ENCODE data around the gene PPM1B. TPM values are rescaled to one million over a fixed set of nuclear protein-coding genes. Genes with fewer than 3 reads are reported as not detected.
A peak's percentile ranks its signal among the peaks of the same experiment; 100 is the strongest.
"Not testable (repeated sequence)": the region's sequence is repeated elsewhere in the genome, so short reads cannot be mapped to it uniquely, and the experiment has no call there.

PPM1B gene
- total RNA-seq, 1 experiment from 2014 or later = 52.9 TPM

- Histone ChIP-seq H3K4me1 (no peaks in the 10 kb centered on the region), H3K9me3 (replicated peaks) (no peaks in the 10 kb centered on the region; the same call in 1 of the 2 replicates), H3K27ac (no peak overlapping the region), H3K27me3 (no peaks in the 10 kb centered on the region), H3K4me3 (no peak overlapping the region), H3K36me3 (peaks cover 11% of the 10 kb centered on the region; the same call in 1 of the 2 replicates)
- no peak for DNase-seq
Observed at GRCh38 chr2:44200011-44200410, 31.3 kb downstream of the PPM1B start.

GRCh38 chr2:44200759-44201158, 32.1 kb downstream of the PPM1B start:
- Histone ChIP-seq H3K4me1 (no peaks in the 10 kb centered on the region), H3K9me3 (replicated peaks) (no peaks in the 10 kb centered on the region; the same call in 1 of the 2 replicates), H3K27ac (no peak overlapping the region), H3K36me3 (peaks cover 11% of the 10 kb centered on the region; the same call in 1 of the 2 replicates), H3K27me3 (no peaks in the 10 kb centered on the region), H3K4me3 (no peak overlapping the region)
- DNase-seq = no peak

DNA sequence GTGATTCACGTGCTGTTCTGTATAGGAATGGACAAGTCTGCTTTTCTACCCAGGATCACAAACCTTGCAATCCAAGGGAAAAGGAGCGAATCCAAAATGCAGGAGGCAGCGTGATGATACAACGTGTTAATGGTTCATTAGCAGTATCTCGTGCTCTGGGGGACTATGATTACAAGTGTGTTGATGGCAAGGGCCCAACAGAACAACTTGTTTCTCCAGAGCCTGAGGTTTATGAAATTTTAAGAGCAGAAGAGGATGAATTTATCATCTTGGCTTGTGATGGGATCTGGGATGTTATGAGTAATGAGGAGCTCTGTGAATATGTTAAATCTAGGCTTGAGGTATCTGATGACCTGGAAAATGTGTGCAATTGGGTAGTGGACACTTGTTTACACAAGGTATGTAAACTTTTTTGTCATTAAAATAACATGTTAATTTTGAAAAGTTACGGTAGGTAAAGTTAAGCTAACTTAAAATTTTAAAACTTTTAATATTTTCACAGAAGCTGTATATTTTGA, 33.0 kb downstream of the PPM1B start:
- DNase-seq = no peak
- Histone ChIP-seq H3K27me3 (no peaks in the 10 kb centered on the region), H3K36me3 (peaks cover 11% of the 10 kb centered on the region), H3K9me3 (replicated peaks) (no peaks in the 10 kb centered on the region; the same call in 1 of the 2 replicates), H3K4me3 (no peak overlapping the region), H3K27ac (no peak overlapping the region), H3K4me1 (no peaks in the 10 kb centered on the region)

DNA sequence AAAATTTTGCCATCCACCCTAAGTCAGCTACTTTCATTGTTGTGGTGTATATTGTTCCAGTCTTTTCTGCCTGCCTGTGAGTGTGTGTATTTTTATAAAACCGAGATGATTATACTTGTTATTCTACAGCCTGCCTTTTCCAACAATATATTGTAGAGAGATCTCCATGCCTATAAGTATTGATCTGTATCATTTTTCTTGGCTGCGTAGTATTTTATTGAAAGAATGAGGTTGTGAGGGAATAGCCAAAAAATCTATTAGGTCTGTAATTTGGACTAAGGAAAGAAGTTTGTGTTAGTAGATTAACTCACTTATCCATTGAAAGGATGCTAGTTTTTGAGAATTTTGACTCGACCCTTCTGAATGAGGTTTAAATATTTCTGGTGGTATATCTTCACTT, 34.9 kb downstream of the PPM1B start:
- Histone ChIP-seq H3K27me3 (no peaks in the 10 kb centered on the region), H3K4me1 (no peaks in the 10 kb centered on the region), H3K4me3 (no peak overlapping the region), H3K27ac (no peak overlapping the region), H3K36me3 (peaks cover 15% of the 10 kb centered on the region), H3K9me3 (replicated peaks) (no peaks in the 10 kb centered on the region; the same call in 1 of the 2 replicates)
- no peak for DNase-seq

GRCh38 chr2:44205169-44205568, 36.5 kb downstream of the PPM1B start:
- H3K27me3 ChIP-seq = no peaks in the 10 kb centered on the region
- H3K36me3 ChIP-seq = peaks cover 27% of the 10 kb centered on the region
- no peak for DNase-seq

GRCh38 chr2:44207102-44207501, 38.4 kb downstream of the PPM1B start:
- Histone ChIP-seq H3K4me3 (no peak overlapping the region), H3K36me3 (peaks cover 32% of the 10 kb centered on the region), H3K27me3 (no peaks in the 10 kb centered on the region), H3K27ac (no peak overlapping the region), H3K9me3 (replicated peaks) (peaks cover 3% of the 10 kb centered on the region; the same call in 1 of the 2 replicates), H3K4me1 (no peaks in the 10 kb centered on the region)
- no peak for DNase-seq

More at GRCh38 chr2:44205169-44205568, 36.5 kb downstream of the PPM1B start:
- H3K4me1 ChIP-seq = no peaks in the 10 kb centered on the region
- H3K4me3 ChIP-seq = no peak overlapping the region
- no peak overlapping the region for H3K27ac ChIP-seq
- H3K9me3 ChIP-seq (replicated peaks) = no peaks in the 10 kb centered on the region; the same call in 1 of the 2 replicates

GRCh38 chr2:44207648-44208047, 39.0 kb downstream of the PPM1B start:
- H3K4me3 ChIP-seq; H3K9me3 ChIP-seq (replicated peaks); DNase-seq; H3K4me1 ChIP-seq; H3K27me3 ChIP-seq; H3K27ac ChIP-seq: not testable (repeated sequence)
- peaks cover 34% of the 10 kb centered on the region for H3K36me3 ChIP-seq

DNA sequence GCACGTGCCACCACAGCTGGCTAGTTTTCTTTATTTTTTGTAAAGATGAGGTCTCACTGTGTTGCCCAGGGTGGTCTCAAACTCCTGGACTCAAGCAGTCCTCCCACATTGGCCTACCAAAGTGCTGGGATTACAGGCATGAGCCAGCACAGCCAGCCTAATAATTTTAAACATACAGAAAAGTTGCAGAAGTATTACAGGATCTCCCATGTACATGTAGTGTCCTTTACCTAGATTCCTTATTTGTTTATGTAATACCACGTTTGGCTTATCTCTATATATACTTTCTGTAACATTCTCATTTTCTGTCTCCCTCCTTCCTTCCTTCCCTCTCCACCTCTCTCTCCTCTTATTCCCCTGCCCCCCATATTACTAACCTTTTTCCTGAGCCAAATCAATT, 41.7 kb downstream of the PPM1B start:
- Histone ChIP-seq H3K27me3 (no peaks in the 10 kb centered on the region), H3K4me3 (no peak overlapping the region), H3K9me3 (replicated peaks) (peaks cover 3% of the 10 kb centered on the region; the same call in 1 of the 2 replicates), H3K27ac (no peak overlapping the region), H3K4me1 (no peaks in the 10 kb centered on the region), H3K36me3 (peaks cover 40% of the 10 kb centered on the region)
- no peak for DNase-seq

DNA sequence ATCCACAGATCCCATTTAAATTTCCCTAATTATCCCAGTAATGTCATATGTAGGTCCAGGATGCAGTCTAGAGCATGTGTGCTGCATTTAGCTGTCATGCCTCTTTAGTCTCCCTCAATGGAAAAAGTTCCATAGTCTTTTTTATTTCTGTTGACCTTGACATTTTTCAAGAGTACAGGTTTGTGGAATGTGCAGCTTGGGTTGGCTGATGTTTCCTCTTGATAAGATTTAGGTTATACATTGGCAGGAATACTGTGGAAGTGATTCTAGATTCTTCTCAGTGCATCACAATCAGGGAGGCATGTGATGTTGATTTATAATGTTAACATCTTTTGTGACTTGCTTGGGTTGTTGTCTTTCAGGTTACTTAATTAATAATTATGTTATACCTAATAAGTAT, 42.5 kb downstream of the PPM1B start:
- Histone ChIP-seq H3K27ac (no peak overlapping the region), H3K4me1 (no peaks in the 10 kb centered on the region), H3K4me3 (no peak overlapping the region), H3K27me3 (no peaks in the 10 kb centered on the region), H3K9me3 (replicated peaks) (peaks cover 3% of the 10 kb centered on the region; the same call in 1 of the 2 replicates), H3K36me3 (peaks cover 40% of the 10 kb centered on the region)
- DNase-seq = no peak

DNA sequence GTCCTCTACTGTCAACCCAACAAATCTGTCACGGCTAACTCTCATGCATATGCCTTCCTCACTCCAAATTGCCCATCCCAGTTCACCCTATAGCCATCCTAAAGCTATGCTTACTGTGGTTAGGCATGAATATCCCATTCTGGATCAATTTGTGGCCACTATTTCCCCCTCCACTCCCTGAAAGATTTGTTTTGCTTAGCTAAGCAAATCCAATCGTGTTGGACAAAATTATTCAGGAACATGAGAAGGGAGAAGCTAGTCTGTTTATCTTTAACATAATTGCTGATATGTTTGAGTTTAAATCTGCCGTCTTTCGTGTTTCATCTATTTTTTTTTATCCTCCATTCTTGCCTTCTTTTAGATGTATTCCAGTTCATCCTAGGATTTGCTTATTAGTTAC, 43.6 kb downstream of the PPM1B start:
- Histone ChIP-seq H3K36me3 (peaks cover 38% of the 10 kb centered on the region), H3K27me3 (no peaks in the 10 kb centered on the region), H3K4me1 (no peaks in the 10 kb centered on the region), H3K4me3 (no peak overlapping the region), H3K9me3 (replicated peaks) (peaks cover 3% of the 10 kb centered on the region; the same call in 1 of the 2 replicates), H3K27ac (no peak overlapping the region)
- DNase-seq = no peak

GRCh38 chr2:44215827-44216226, 47.2 kb downstream of the PPM1B start:
- Histone ChIP-seq H3K4me3 (no peak overlapping the region), H3K36me3 (peaks cover 41% of the 10 kb centered on the region), H3K27ac (no peak overlapping the region), H3K9me3 (replicated peaks) (no peaks in the 10 kb centered on the region), H3K4me1 (no peaks in the 10 kb centered on the region), H3K27me3 (no peaks in the 10 kb centered on the region)
- no peak for DNase-seq

DNA sequence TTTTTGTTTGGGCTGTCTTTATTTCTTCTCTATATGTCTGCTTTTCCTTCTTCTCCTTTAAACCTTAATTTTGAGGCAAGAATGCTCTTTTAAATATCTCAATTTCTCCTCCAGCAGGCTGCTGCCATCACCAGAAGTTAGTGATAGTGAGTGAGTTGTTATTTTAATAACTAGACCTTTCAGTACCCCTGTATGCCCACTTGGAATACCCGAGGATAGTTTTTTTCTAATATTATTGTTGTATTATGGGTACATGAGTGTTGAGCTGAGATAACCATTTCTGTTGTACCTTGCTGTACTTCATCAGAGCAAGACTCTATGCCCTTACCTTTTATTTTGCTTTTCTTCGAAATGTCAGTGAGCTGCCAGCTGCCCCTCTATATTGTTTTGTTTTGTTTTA, 50.1 kb downstream of the PPM1B start:
- Histone ChIP-seq H3K9me3 (replicated peaks) (no peaks in the 10 kb centered on the region), H3K4me3 (no peak overlapping the region)

DNA sequence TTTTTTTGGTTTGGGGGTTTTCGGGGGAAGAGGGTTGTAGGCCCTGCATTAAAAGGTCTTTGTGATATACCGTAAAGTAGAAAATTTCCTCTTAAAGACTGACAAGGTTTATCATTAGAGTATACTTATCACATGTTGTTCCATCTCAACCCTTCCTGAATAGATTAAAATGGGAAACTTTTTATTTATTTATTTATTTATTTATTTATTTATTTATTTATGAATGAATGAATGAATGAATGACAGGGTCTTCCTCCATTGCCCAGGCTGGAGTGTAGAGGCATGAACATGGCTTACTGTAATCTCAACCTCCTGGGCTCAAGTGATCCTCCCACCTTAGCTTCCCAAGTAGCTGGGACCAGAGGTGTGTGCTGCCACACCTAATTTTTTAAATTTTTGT, 58.1 kb downstream of the PPM1B start:
- H3K4me1 ChIP-seq = no peaks in the 10 kb centered on the region
- H3K36me3 ChIP-seq = peaks cover 29% of the 10 kb centered on the region
- DNase-seq = no peak
- H3K27ac ChIP-seq = no peak overlapping the region
- no peak overlapping the region for H3K4me3 ChIP-seq
- no peaks in the 10 kb centered on the region for H3K27me3 ChIP-seq
- no peaks in the 10 kb centered on the region for H3K9me3 ChIP-seq (replicated peaks)

More for the DNA sequence above, 50.1 kb downstream of the PPM1B start:
- H3K27ac ChIP-seq = no peak overlapping the region
- no peak for DNase-seq
- no peaks in the 10 kb centered on the region for H3K27me3 ChIP-seq
- H3K4me1 ChIP-seq = no peaks in the 10 kb centered on the region
- H3K36me3 ChIP-seq = peaks cover 45% of the 10 kb centered on the region

DNA sequence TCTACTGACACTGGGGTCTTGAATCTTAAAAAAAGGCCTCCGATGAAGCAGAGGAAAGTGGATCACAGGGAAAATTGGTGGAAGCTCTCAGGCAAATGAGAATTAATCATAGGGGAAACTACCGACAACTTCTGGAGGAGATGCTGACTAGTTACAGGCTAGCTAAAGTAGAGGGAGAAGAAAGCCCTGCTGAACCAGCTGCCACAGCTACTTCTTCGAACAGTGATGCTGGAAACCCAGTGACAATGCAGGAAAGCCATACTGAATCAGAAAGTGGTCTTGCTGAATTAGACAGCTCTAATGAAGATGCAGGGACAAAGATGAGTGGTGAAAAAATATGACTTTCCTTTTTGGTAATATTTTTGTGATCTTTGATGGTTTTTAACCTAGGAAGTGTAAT, 61.7 kb downstream of the PPM1B start:
- DNase-seq = no peak
- peaks cover 11% of the 10 kb centered on the region for H3K4me1 ChIP-seq
- no peaks in the 10 kb centered on the region for H3K9me3 ChIP-seq (replicated peaks)
- H3K27me3 ChIP-seq = no peaks in the 10 kb centered on the region
- no peak overlapping the region for H3K4me3 ChIP-seq
- H3K36me3 ChIP-seq = peaks cover 10% of the 10 kb centered on the region
- H3K27ac ChIP-seq = no peak overlapping the region

DNA sequence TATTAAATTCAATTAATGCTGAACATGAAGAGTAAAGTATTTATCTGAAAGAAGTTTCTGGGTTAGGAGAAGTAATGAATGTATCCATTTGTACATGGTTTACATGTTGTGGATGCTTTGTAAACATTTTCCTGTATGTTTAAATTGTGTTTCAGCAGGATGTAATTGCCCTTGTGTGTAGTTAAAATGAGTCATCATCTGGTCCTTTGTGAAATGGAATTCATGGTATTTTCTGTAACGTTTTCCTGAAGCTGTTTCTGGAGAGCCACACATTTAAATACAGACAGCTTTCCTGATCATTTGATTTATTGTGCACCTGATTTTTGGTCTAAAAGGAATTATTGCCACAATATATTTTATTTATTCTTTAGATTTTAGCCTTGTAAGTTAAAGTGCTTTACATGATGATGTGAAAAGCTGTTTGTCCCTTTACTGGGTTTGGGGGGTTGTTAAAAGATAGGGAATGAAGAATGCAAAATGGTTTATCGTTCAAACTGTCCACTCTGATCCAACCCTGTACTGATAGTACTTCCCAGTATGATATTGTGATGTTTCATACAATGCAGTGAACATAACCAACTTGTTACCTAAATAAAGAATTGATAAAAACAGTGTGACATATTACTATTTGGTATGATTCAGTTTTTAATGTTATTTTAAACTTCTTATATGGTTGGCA, 64.9 kb downstream of the PPM1B start:
- Histone ChIP-seq H3K4me1 (peaks cover 11% of the 10 kb centered on the region), H3K27me3 (no peaks in the 10 kb centered on the region), H3K9me3 (replicated peaks) (no peaks in the 10 kb centered on the region), H3K4me3 (no peak overlapping the region), H3K27ac (no peak overlapping the region), H3K36me3 (peaks cover 7% of the 10 kb centered on the region)
- peak in 1 of 2 experiments; percentile 39 for DNase-seq

DNA sequence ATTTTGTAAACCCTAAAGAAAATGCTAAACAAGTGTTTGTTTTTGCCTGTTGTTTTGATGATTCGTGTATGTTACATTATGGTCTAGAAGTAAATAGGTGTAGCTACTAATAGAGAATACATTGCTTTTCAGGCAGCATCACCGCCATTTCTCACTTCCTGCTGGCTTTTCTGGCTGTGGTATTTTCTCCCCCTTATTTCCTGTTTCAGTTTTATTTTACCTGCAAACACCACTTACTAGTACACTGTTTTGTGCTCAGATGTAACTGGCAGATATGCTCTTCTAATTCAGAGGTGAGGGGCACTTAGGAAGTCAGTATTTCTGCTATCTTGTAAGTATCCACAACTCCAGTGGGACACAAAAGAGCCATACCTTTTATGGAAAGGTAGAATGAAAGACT, 68.5 kb downstream of the PPM1B start:
- DNase-seq = no peak
- H3K36me3 ChIP-seq = no peaks in the 10 kb centered on the region
- H3K27me3 ChIP-seq = no peaks in the 10 kb centered on the region
- no peak overlapping the region for H3K4me3 ChIP-seq
- no peaks in the 10 kb centered on the region for H3K9me3 ChIP-seq (replicated peaks)
- H3K4me1 ChIP-seq = peaks cover 11% of the 10 kb centered on the region
- no peak overlapping the region for H3K27ac ChIP-seq

Measured in SJCRH30 (cell line).